WTC11 (cell line): Measurements from ENCODE around the gene CASP4. TPM values are rescaled to one million over a fixed set of nuclear protein-coding genes. Genes with fewer than 3 reads are reported as not detected.

Experiments used
- ATAC-seq: fragments of 200-7000 bp; cut with Tn5 transposase; 2 replicates; pipeline ENCODE4 v1.10.0; 2021; ENCODE audit warnings: mild to moderate bottlenecking, moderate library complexity
- CTCF ChIA-PET: fragments of 300-600 bp; sonication (Branson Sonifier 250); formaldehyde crosslinking; loops from one replicate; lab custom pipeline; 2021; ENCODE audit warnings: antibody characterized with exemption; lab: Charles Lee
- POLR2A ChIA-PET: fragments of 350-600 bp; sonication (Branson Sonifier 250); formaldehyde crosslinking; loops from one replicate; lab custom pipeline; 2021; ENCODE audit warnings: antibody characterized with exemption; lab: Charles Lee
- DNase-seq: peaks from one replicate; pipeline ENCODE4 v3.0.0; 2021; ENCODE audit warnings: low spot score
- H3K27ac Mint-ChIP-seq: 2 replicates; pipeline ENCODE4 v1.8.0; 2021; ENCODE audit warnings: mixed read lengths
- H3K27me3 Mint-ChIP-seq: 2 replicates; pipeline ENCODE4 v1.8.0; 2021; ENCODE audit warnings: low read depth, mild to moderate bottlenecking, moderate library complexity, mixed read lengths
- H3K36me3 Mint-ChIP-seq: 2 replicates; pipeline ENCODE4 v1.8.0; 2021; ENCODE audit warnings: mixed read lengths
- H3K4me1 Mint-ChIP-seq: 2 replicates; pipeline ENCODE4 v1.8.0; 2022; ENCODE audit warnings: mixed read lengths
- H3K4me3 Mint-ChIP-seq: 2 replicates; pipeline ENCODE4 v1.8.0; 2021; ENCODE audit warnings: mild to moderate bottlenecking, moderate library complexity, mixed read lengths
- H3K9me3 Mint-ChIP-seq: 2 replicates; pipeline ENCODE4 v1.8.0; 2021; ENCODE audit warnings: mixed read lengths
- ATF1 ChIP-seq: sonication (generic); formaldehyde crosslinking; IDR thresholded peaks from 2 replicates; pipeline ENCODE4 v1.8.1; 2023; ENCODE audit warnings: mild to moderate bottlenecking, moderate library complexity, missing genetic modification reagents
- ATF6 ChIP-seq: sonication (generic); formaldehyde crosslinking; IDR thresholded peaks from 2 replicates; pipeline ENCODE4 v1.8.1; 2023; ENCODE audit warnings: mild to moderate bottlenecking, missing genetic modification reagents
- CREB1 ChIP-seq: sonication (generic); formaldehyde crosslinking; IDR thresholded peaks from 2 replicates; pipeline ENCODE4 v1.8.0; 2023; ENCODE audit warnings: mild to moderate bottlenecking, missing genetic modification reagents
- FOXP4 ChIP-seq: sonication (generic); formaldehyde crosslinking; IDR thresholded peaks from 2 replicates; pipeline ENCODE4 v1.8.0; 2022; ENCODE audit warnings: mild to moderate bottlenecking, missing genetic modification reagents
- GABPB1 ChIP-seq: sonication (generic); formaldehyde crosslinking; IDR thresholded peaks from 2 replicates; pipeline ENCODE4 v1.8.1; 2023; ENCODE audit warnings: mild to moderate bottlenecking, missing genetic modification reagents
- IRF2 ChIP-seq: sonication (generic); formaldehyde crosslinking; IDR thresholded peaks from 2 replicates; pipeline ENCODE4 v1.8.0; 2022; ENCODE audit warnings: low read depth, missing genetic modification reagents, borderline replicate concordance
- JAZF1 ChIP-seq: fragments of 250-450 bp; sonication (Bioruptor Pico); IDR thresholded peaks from 2 replicates; pipeline ENCODE4 v1.9.0; 2021; ENCODE audit warnings: moderate library complexity, mild to moderate bottlenecking, inconsistent platforms
- MAX ChIP-seq: sonication (generic); formaldehyde crosslinking; IDR thresholded peaks from 2 replicates; pipeline ENCODE4 v1.8.0; 2022; ENCODE audit warnings: mild to moderate bottlenecking, missing genetic modification reagents
- NR1H2 ChIP-seq: sonication (generic); formaldehyde crosslinking; IDR thresholded peaks from 2 replicates; pipeline ENCODE4 v1.9.0; 2021; ENCODE audit warnings: mild to moderate bottlenecking, moderate library complexity, missing genetic modification reagents
- NR2C2 ChIP-seq: sonication (generic); formaldehyde crosslinking; IDR thresholded peaks from 2 replicates; pipeline ENCODE4 v1.8.0; 2022; ENCODE audit warnings: mild to moderate bottlenecking, missing genetic modification reagents
- OVOL2 ChIP-seq: fragments of 250-450 bp; sonication (Bioruptor Pico); IDR thresholded peaks from 2 replicates; pipeline ENCODE4 v1.9.0; 2021; ENCODE audit warnings: mild to moderate bottlenecking, borderline replicate concordance
- PREB ChIP-seq: sonication (generic); formaldehyde crosslinking; IDR thresholded peaks from 2 replicates; pipeline ENCODE4 v1.8.1; 2022; ENCODE audit warnings: mild to moderate bottlenecking, missing genetic modification reagents, moderate library complexity, borderline replicate concordance
- PRRX2 ChIP-seq: fragments of 250-450 bp; sonication (Bioruptor Pico); IDR thresholded peaks from 2 replicates; pipeline ENCODE4 v1.8.0; 2021; ENCODE audit warnings: mild to moderate bottlenecking
- SMAD3 ChIP-seq: sonication (generic); formaldehyde crosslinking; IDR thresholded peaks from 2 replicates; pipeline ENCODE4 v1.8.0; 2022; ENCODE audit warnings: missing genetic modification reagents, mild to moderate bottlenecking, borderline replicate concordance
- SP1 ChIP-seq: sonication (generic); formaldehyde crosslinking; conservative IDR thresholded peaks from 2 replicates; pipeline ENCODE4 v1.8.1; 2022; ENCODE audit warnings: missing genetic modification reagents
- STAT6 ChIP-seq: sonication (generic); formaldehyde crosslinking; conservative IDR thresholded peaks from 2 replicates; pipeline ENCODE4 v1.8.1; 2023; ENCODE audit warnings: mild to moderate bottlenecking, low read depth, missing genetic modification reagents, moderate library complexity
- TCF7 ChIP-seq: sonication (generic); formaldehyde crosslinking; IDR thresholded peaks from 2 replicates; pipeline ENCODE4 v1.8.0; 2022; ENCODE audit warnings: mild to moderate bottlenecking, low read depth, missing genetic modification reagents, moderate library complexity
- TEAD4 ChIP-seq: sonication (generic); formaldehyde crosslinking; IDR thresholded peaks from 2 replicates; pipeline ENCODE4 v1.8.0; 2022; ENCODE audit warnings: mild to moderate bottlenecking, missing genetic modification reagents
- ZNF232 ChIP-seq: sonication (generic); formaldehyde crosslinking; IDR thresholded peaks from 2 replicates; pipeline ENCODE4 v1.8.0; 2022; ENCODE audit warnings: mild to moderate bottlenecking, missing genetic modification reagents
- ZNF281 ChIP-seq: sonication (generic); formaldehyde crosslinking; IDR thresholded peaks from 2 replicates; pipeline ENCODE4 v1.8.0; 2023; ENCODE audit warnings: mild to moderate bottlenecking, missing genetic modification reagents
- ZNF416 ChIP-seq: fragments of 250-450 bp; sonication (Bioruptor Pico); IDR thresholded peaks from 2 replicates; pipeline ENCODE4 v1.9.0; 2021; ENCODE audit warnings: mild to moderate bottlenecking, inconsistent platforms
- ZNF423 ChIP-seq: fragments of 250-450 bp; sonication (Bioruptor Pico); IDR thresholded peaks from 2 replicates; pipeline ENCODE4 v2.1.2; 2022; ENCODE audit warnings: mild to moderate bottlenecking, moderate library complexity
- ZNF425 ChIP-seq: fragments of 250-450 bp; sonication (Bioruptor Pico); conservative IDR thresholded peaks from 2 replicates; pipeline ENCODE4 v1.9.0; 2021; ENCODE audit warnings: mild to moderate bottlenecking
- total RNA-seq: library from RNA; stranded (reverse); gene quantifications from 3 replicates; pipeline ENCODE4 v1.2.3, GENCODE V29; 2021

Gene CASP4
- total RNA-seq, 1 experiment from 2014 or later = 0.44 TPM

GRCh38 chr11:104912102-104912501 is 56.3 kb downstream of the CASP4 start:
- TF ChIP-seq SP1 (no peak), STAT6 (no peak), OVOL2 (CRISPR knock-in tag) (no peak), SMAD3 (CRISPR knock-in tag) (no peak), ZNF425 (CRISPR knock-in tag) (no peak), ZNF416 (CRISPR knock-in tag) (no peak), PREB (CRISPR knock-in tag) (no peak), JAZF1 (CRISPR knock-in tag) (no peak), IRF2 (CRISPR knock-in tag) (no peak), ZNF281 (CRISPR knock-in tag) (no peak), PRRX2 (no peak), GABPB1 (CRISPR knock-in tag) (no peak), NR2C2 (CRISPR knock-in tag) (no peak), ZNF423 (CRISPR knock-in tag) (no peak), TCF7 (CRISPR knock-in tag) (no peak), CREB1 (no peak), NR1H2 (CRISPR knock-in tag) (no peak), TEAD4 (CRISPR knock-in tag) (no peak), ATF1 (no peak)
- ChIA-PET CTCF (interaction anchor here (1.4 kb wide), 1 partner anchor 39 kb away, joined by 3 read pairs; no protein-coding TSS in a partner anchor), POLR2A (no interaction called here)
- no peak overlapping the region for H3K27ac Mint-ChIP-seq
- H3K9me3 Mint-ChIP-seq = peaks cover 10% of the 10 kb centered on the region
- no peak for ATAC-seq
- no peaks in the 10 kb centered on the region for H3K27me3 Mint-ChIP-seq
- no peak for DNase-seq
- H3K4me1 Mint-ChIP-seq = no peaks in the 10 kb centered on the region
- H3K4me3 Mint-ChIP-seq = no peak overlapping the region
- no peaks in the 10 kb centered on the region for H3K36me3 Mint-ChIP-seq

- H3K36me3 Mint-ChIP-seq = no peaks in the 10 kb centered on the region
- CTCF ChIA-PET = no interaction called here
- TF ChIP-seq MAX (CRISPR knock-in tag) (no peak), TCF7 (CRISPR knock-in tag) (no peak), FOXP4 (CRISPR knock-in tag) (no peak), ZNF232 (no peak), ATF6 (CRISPR knock-in tag) (no peak)
These were observed 60.2 kb downstream of the CASP4 start for GRCh38 chr11:104908186-104908531.

More at GRCh38 chr11:104908186-104908531, 60.2 kb downstream of the CASP4 start:
- no peak overlapping the region for H3K4me3 Mint-ChIP-seq
- ATAC-seq = no peak
- no peak for DNase-seq
- H3K9me3 Mint-ChIP-seq = peaks cover 23% of the 10 kb centered on the region
- POLR2A ChIA-PET = no interaction called here
- no peaks in the 10 kb centered on the region for H3K27me3 Mint-ChIP-seq
- H3K4me1 Mint-ChIP-seq = no peaks in the 10 kb centered on the region
- H3K27ac Mint-ChIP-seq = no peak overlapping the region
